ENCODE results near the gene ZNF710. TPM values are rescaled to one million over a fixed set of nuclear protein-coding genes. Genes with fewer than 3 reads are reported as not detected.

The ZNF710 gene
- total and polyA plus RNA-seq, 9 of the 15 experiments (the other 6 are each of a cell fraction or from before 2014, with no cell fraction given) = 0.56 to 14.2 (median 5.2) TPM

DNA sequence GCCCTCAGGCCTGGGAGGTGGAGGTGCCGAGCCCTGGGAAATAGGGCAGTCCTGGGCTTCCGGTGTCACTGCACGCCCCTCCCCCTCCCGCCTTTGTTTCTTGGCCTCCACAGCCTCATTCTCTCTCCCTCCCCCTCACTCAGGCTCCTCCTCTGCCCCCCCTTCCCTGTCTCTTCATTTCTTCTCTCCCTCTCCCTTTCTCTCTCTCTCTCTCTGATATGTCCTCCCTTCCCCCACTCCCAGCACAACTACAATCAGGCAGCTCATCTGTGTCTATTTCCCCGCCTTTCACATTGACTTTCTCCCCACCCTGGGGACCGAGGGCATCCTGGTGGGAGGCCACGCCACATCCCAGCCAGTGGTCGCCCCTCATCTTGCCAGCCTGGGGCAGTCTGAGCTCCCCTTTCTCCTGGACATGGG lies 60.9 kb downstream of the ZNF710 start (continued):
- TF ChIP-seq, protein P1, sequence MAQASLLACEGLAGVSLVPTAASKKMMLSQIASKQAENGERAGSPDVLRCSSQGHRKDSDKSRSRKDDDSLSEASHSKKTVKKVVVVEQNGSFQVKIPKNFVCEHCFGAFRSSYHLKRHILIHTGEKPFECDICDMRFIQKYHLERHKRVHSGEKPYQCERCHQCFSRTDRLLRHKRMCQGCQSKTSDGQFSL (CRISPR knock-in tag; IDR thresholded peaks at IDR 0.05) = peak; percentile 84
- TF ChIP-seq, protein P1 (tag; IDR thresholded peaks at IDR 0.05) = peak in 1 of 2 experiments; percentile 79; a peak in 2 of 4 replicates
- TF ChIP-seq CC2D1A (IDR thresholded peaks at IDR 0.05) (peak; percentile 55; the same call in 1 of the 2 replicates), ZKSCAN1 (IDR thresholded peaks at IDR 0.05; ENCODE audit: low read depth, low read length) (peak; percentile 5; the same call in 1 of the 2 replicates), HCFC1 (IDR thresholded peaks at IDR 0.05; ENCODE audit: low read depth, low read length) (peak; percentile 30; the same call in 1 of the 2 replicates), NFATC3 (IDR thresholded peaks at IDR 0.05) (0 out of 2 replicates have a peak, but pooled peaks have one; percentile 53), PYGO2 (tag; IDR thresholded peaks at IDR 0.05) (no peak), HNRNPH1 (optimal IDR thresholded peaks at IDR 0.05; ENCODE audit: low read depth, low read length) (no peak), ZNF583 (CRISPR knock-in tag; IDR thresholded peaks at IDR 0.05) (no peak), ZNF347 (CRISPR knock-in tag; IDR thresholded peaks at IDR 0.05; ENCODE audit: low read depth) (no peak), ZC3H11A (IDR thresholded peaks at IDR 0.05; ENCODE audit: low read depth, low read length) (no peak), CBFA2T3 (IDR thresholded peaks at IDR 0.05) (peak; percentile 71), BRF1 (IDR thresholded peaks at IDR 0.05; ENCODE audit: borderline replicate concordance, extremely low read depth, insufficient read length) (no peak), DIDO1 (tag; IDR thresholded peaks at IDR 0.05; ENCODE audit: low read depth) (peak; percentile 58; the same call in 1 of the 2 replicates), DACH1 (IDR thresholded peaks at IDR 0.05; ENCODE audit: partially characterized antibody) (peak; percentile 76), RFX5 (IDR thresholded peaks at IDR 0.05; ENCODE audit: low read depth, low read length) (no peak), LEF1 (IDR thresholded peaks at IDR 0.05) (peak; percentile 95), PML (IDR thresholded peaks at IDR 0.05; ENCODE audit: low read length) (no peak), HDGF (IDR thresholded peaks at IDR 0.05) (peak; percentile 93; the same call in 1 of the 2 replicates)
- TF ChIP-seq, protein P2, sequence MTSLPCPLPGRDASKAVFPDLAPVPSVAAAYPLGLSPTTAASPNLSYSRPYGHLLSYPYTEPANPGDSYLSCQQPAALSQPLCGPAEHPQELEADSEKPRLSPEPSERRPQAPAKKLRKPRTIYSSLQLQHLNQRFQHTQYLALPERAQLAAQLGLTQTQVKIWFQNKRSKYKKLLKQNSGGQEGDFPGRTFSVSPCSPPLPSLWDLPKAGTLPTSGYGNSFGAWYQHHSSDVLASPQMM (CRISPR knock-in tag; IDR thresholded peaks at IDR 0.05) = no peak
- TF ChIP-seq, protein P3, sequence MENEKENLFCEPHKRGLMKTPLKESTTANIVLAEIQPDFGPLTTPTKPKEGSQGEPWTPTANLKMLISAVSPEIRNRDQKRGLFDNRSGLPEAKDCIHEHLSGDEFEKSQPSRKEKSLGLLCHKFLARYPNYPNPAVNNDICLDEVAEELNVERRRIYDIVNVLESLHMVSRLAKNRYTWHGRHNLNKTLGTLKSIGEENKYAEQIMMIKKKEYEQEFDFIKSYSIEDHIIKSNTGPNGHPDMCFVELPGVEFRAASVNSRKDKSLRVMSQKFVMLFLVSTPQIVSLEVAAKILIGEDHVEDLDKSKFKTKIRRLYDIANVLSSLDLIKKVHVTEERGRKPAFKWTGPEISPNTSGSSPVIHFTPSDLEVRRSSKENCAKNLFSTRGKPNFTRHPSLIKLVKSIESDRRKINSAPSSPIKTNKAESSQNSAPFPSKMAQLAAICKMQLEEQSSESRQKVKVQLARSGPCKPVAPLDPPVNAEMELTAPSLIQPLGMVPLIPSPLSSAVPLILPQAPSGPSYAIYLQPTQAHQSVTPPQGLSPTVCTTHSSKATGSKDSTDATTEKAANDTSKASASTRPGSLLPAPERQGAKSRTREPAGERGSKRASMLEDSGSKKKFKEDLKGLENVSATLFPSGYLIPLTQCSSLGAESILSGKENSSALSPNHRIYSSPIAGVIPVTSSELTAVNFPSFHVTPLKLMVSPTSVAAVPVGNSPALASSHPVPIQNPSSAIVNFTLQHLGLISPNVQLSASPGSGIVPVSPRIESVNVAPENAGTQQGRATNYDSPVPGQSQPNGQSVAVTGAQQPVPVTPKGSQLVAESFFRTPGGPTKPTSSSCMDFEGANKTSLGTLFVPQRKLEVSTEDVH (IDR thresholded peaks at IDR 0.05; ENCODE audit: low read depth, partially characterized antibody) = peak; percentile 69
- TF ChIP-seq, protein P4, sequence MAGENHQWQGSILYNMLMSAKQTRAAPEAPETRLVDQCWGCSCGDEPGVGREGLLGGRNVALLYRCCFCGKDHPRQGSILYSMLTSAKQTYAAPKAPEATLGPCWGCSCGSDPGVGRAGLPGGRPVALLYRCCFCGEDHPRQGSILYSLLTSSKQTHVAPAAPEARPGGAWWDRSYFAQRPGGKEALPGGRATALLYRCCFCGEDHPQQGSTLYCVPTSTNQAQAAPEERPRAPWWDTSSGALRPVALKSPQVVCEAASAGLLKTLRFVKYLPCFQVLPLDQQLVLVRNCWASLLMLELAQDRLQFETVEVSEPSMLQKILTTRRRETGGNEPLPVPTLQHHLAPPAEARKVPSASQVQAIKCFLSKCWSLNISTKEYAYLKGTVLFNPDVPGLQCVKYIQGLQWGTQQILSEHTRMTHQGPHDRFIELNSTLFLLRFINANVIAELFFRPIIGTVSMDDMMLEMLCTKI (IDR thresholded peaks at IDR 0.05; ENCODE audit: partially characterized antibody) = no peak

All from K562 (cell line).